ENCODE data around the gene MBTPS1. TPM values are rescaled to one million over a fixed set of nuclear protein-coding genes. Genes with fewer than 3 reads are reported as not detected.

Gene MBTPS1
- total RNA-seq, 1 experiment from 2014 or later, result 56.1 TPM

DNA sequence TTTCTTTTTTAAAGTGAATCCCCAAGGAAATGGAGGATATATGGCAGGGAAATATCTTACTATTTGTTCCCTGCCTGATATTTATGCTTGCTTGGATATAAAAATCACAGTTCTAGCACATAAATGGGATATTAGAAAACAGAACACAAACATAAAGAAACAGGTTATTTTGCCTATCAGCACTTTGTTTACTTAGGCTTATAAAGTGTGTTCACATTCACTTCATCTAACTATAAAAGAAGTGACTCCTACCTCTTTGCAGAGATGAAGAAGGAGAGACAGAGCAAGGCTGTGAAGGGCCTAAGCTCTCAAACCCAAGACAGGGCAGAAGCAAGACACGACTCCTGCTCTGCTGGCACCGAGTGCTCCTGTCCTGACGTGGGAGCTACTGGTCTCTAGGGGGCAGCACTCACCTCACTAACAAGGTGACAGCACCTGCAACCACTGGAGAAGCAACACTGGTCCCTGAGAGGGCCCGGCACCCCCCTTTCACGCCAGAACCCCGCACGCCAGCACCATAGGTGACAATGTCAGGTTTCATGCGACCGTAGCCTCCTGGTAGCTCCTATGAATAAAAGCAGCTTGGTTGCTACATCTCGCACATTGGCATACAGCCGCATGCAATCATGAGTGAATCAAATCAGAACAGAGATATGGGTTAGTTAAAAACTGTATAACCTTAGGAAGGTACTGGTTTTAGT, 32.0 kb downstream of the MBTPS1 start:
- ChIA-PET POLR2A (ENCODE audit: unreplicated experiment) (no interaction called here), CTCF (interaction anchor here (1.0 kb wide), 1 partner anchor 102 kb away, joined by 6 read pairs; the partner anchor contains the start of gene TAF1C)
- Histone ChIP-seq H3K4me1 (ENCODE audit: insufficient read depth, low read length) (no peaks in the 10 kb centered on the region), H4K20me1 (ENCODE audit: low read length) (0 out of 2 replicates have a peak, but pooled peaks cover 3% of the 10 kb centered on the region), H3K4me3 (ENCODE audit: low read length) (no peak overlapping the region), H3K4me2 (ENCODE audit: low read length) (no peak overlapping the region), H3K9me3 (ENCODE audit: low read length) (no peaks in the 10 kb centered on the region), H3K27ac (ENCODE audit: low read length) (no peak overlapping the region), H3K9me2 (replicated peaks; ENCODE audit: low read length) (no peaks in the 10 kb centered on the region), H3K9ac (ENCODE audit: low read length) (no peak overlapping the region), H3K36me3 (ENCODE audit: low read depth, low read length) (peaks cover 16% of the 10 kb centered on the region), H3K79me2 (ENCODE audit: low read length) (no peaks in the 10 kb centered on the region), H2AFZ (ENCODE audit: low read length) (no peak overlapping the region), H3F3A (ENCODE audit: low read length, unreplicated experiment) (no peaks in the 10 kb centered on the region), H3K27me3 (ENCODE audit: low read length) (no peaks in the 10 kb centered on the region)
- intact Hi-C loops (cut with micrococcal nuclease), result loop anchor here (1.0 kb wide), 1 partner anchor 91 kb away; no protein-coding TSS in a partner anchor
- ATAC-seq, result peak; percentile 99
- TF ChIP-seq, protein P1, sequence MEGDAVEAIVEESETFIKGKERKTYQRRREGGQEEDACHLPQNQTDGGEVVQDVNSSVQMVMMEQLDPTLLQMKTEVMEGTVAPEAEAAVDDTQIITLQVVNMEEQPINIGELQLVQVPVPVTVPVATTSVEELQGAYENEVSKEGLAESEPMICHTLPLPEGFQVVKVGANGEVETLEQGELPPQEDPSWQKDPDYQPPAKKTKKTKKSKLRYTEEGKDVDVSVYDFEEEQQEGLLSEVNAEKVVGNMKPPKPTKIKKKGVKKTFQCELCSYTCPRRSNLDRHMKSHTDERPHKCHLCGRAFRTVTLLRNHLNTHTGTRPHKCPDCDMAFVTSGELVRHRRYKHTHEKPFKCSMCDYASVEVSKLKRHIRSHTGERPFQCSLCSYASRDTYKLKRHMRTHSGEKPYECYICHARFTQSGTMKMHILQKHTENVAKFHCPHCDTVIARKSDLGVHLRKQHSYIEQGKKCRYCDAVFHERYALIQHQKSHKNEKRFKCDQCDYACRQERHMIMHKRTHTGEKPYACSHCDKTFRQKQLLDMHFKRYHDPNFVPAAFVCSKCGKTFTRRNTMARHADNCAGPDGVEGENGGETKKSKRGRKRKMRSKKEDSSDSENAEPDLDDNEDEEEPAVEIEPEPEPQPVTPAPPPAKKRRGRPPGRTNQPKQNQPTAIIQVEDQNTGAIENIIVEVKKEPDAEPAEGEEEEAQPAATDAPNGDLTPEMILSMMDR (conservative IDR thresholded peaks at IDR 0.05; ENCODE audit: low read depth, low read length), result peak; percentile 78
- no peak for TF ChIP-seq EZH2phosphoT487 (IDR thresholded peaks at IDR 0.05; ENCODE audit: borderline replicate concordance, low read length)
- DNase-seq, result peak; percentile 67
- no TSS peak for BruUV-seq (replicated peaks)

DNA sequence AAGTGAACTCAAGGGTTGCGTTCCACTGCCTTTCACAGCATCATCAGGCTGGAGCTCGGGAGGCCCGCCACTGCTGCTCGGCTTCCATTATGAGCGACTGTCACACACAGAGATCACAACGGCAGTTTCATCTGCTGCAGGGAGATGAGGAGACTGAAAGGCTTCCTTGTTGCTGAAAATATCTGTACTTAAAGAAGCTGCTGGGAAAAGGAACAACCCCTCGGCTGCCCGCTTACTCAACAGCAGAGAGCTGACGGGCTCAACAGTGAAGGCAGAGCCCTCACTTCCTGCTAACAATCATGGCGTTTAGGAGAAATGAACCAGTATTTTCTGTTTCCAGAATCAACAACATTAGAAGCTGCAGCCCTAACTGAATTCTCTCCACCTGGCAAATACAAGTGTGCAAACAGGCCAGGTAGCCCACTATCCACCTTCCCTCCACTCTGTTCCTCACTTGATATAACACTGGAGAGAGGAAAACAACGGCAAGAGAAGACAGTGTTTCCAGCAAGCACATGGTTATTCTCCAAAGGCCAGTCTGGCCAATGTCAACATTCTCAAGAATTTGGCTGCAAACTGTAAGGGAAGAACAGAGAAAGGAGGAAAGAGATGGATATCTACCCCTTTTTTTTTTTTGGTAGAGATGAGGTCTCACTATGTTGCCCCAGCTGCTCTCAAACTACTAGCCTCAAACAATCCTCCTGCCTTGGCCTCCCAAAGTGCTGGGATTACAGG, 33.7 kb downstream of the MBTPS1 start:
- Histone ChIP-seq H3K79me2 (ENCODE audit: low read length) (no peaks in the 10 kb centered on the region), H3K27ac (ENCODE audit: low read length) (no peak overlapping the region), H3K36me3 (ENCODE audit: low read depth, low read length) (peaks cover 10% of the 10 kb centered on the region), H3K9me2 (replicated peaks; ENCODE audit: low read length) (no peaks in the 10 kb centered on the region), H3K9ac (ENCODE audit: low read length) (no peak overlapping the region), H3K4me2 (ENCODE audit: low read length) (no peak overlapping the region), H3K4me3 (ENCODE audit: low read length) (no peak overlapping the region), H2AFZ (ENCODE audit: low read length) (no peak overlapping the region), H3F3A (ENCODE audit: low read length, unreplicated experiment) (no peaks in the 10 kb centered on the region), H3K9me3 (ENCODE audit: low read length) (no peaks in the 10 kb centered on the region), H3K27me3 (ENCODE audit: low read length) (no peaks in the 10 kb centered on the region), H3K4me1 (ENCODE audit: insufficient read depth, low read length) (no peaks in the 10 kb centered on the region), H4K20me1 (ENCODE audit: low read length) (0 out of 2 replicates have a peak, but pooled peaks cover 3% of the 10 kb centered on the region)
- DNase-seq (no peak), ATAC-seq (no peak)
- ChIA-PET POLR2A (ENCODE audit: unreplicated experiment) (no interaction called here), CTCF (no interaction called here)
- intact Hi-C loops (cut with micrococcal nuclease), result no loop called here
- TF ChIP-seq EZH2 (IDR thresholded peaks at IDR 0.05; ENCODE audit: low read length, unreplicated experiment), result no peak
- TF ChIP-seq, protein P1 (conservative IDR thresholded peaks at IDR 0.05; ENCODE audit: low read depth, low read length), result no peak
- no peak for TF ChIP-seq EZH2phosphoT487 (IDR thresholded peaks at IDR 0.05; ENCODE audit: borderline replicate concordance, low read length)
- BruUV-seq (replicated peaks), result no TSS peak

GRCh38 chr16:84082110-84082509, 34.6 kb downstream of the MBTPS1 start:
- Histone ChIP-seq H3K27me3 (ENCODE audit: low read length) (no peaks in the 10 kb centered on the region), H3K36me3 (ENCODE audit: low read depth, low read length) (peaks cover 8% of the 10 kb centered on the region), H3K9me3 (ENCODE audit: low read length) (no peaks in the 10 kb centered on the region), H3F3A (ENCODE audit: low read length, unreplicated experiment) (no peaks in the 10 kb centered on the region), H3K4me2 (ENCODE audit: low read length) (no peak overlapping the region), H3K79me2 (ENCODE audit: low read length) (peaks cover 3% of the 10 kb centered on the region; the same call in 1 of the 2 replicates), H3K9ac (ENCODE audit: low read length) (no peak overlapping the region), H3K9me2 (replicated peaks; ENCODE audit: low read length) (no peaks in the 10 kb centered on the region), H3K4me1 (ENCODE audit: insufficient read depth, low read length) (no peaks in the 10 kb centered on the region), H2AFZ (ENCODE audit: low read length) (no peak overlapping the region), H4K20me1 (ENCODE audit: low read length) (0 out of 2 replicates have a peak, but pooled peaks cover 3% of the 10 kb centered on the region), H3K4me3 (ENCODE audit: low read length) (no peak overlapping the region), H3K27ac (ENCODE audit: low read length) (no peak overlapping the region)
- DNase-seq, result no peak
- BruUV-seq (replicated peaks), result no TSS peak
- ChIA-PET POLR2A (ENCODE audit: unreplicated experiment) (no interaction called here), CTCF (no interaction called here)
- TF ChIP-seq EZH2 (IDR thresholded peaks at IDR 0.05; ENCODE audit: low read length, unreplicated experiment), result no peak
- TF ChIP-seq, protein P1 (conservative IDR thresholded peaks at IDR 0.05; ENCODE audit: low read depth, low read length), result no peak
- TF ChIP-seq EZH2phosphoT487 (IDR thresholded peaks at IDR 0.05; ENCODE audit: borderline replicate concordance, low read length), result no peak
- ATAC-seq, result no peak
- intact Hi-C loops (cut with micrococcal nuclease), result no loop called here
